Motor neuron (in vitro differentiated cells): ENCODE measurements around the gene PDE3A. TPM values are rescaled to one million over a fixed set of nuclear protein-coding genes. Genes with fewer than 3 reads are reported as not detected.

ENCODE experiments used
- ATAC-seq, 8 experiments: fragments of 200-7000 bp; cut with Tn5 transposase; replicated peaks in 6 of 8; 2 replicates each; pipeline ENCODE4 v1.8.0; 2021; ENCODE audit warnings: mild to moderate bottlenecking in 8 of 8, moderate library complexity in 8 of 8
- H3K27ac ChIP-seq, 2 donors: fragments of 250-450 bp; sonication (Bioruptor Pico); 2 replicates each; pipeline ENCODE4 v1.9.0; 2021; ENCODE audit warnings: antibody characterized with exemption in 2 of 2, mild to moderate bottlenecking in 2 of 2, moderate library complexity in 1 of 2
- H3K4me1 ChIP-seq, 2 donors: fragments of 250-450 bp; sonication (Bioruptor Pico); replicated peaks in 1 of 2; 2 replicates each; pipeline ENCODE4 v1.6.1; 2021; ENCODE audit warnings: antibody characterized with exemption in 2 of 2, mild to moderate bottlenecking in 2 of 2, moderate library complexity in 1 of 2
- H3K4me3 ChIP-seq, 5 donors: fragments of 250-450 bp; sonication (Bioruptor Pico); 2 replicates each; pipeline ENCODE4 v1.9.0; 2021; ENCODE audit warnings: antibody characterized with exemption in 5 of 5, mild to moderate bottlenecking in 5 of 5, moderate library complexity in 4 of 5
- whole genome bisulfite sequencing, 10 experiments: fragments of 450-650 bp; shearing (Covaris generic); methylation state at CpG; one replicate each; pipeline ENCODE4 v1.0.0; 2022; 5-methylcytosine and 5-hydroxymethylcytosine counted together
- in situ Hi-C, 9 experiments: fragments of 400-800 bp; cut with MboI; loops; one replicate each; pipeline ENCODE4 v1.15.0; 2021; ENCODE audit warnings: low sequenced_read_pairs in 9 of 9, low pct_unique_long_range_greater_than_20kb in 2 of 9; ENCODE audit not compliant: unreplicated experiment in 9 of 9
- total RNA-seq, 8 experiments: library from RNA; unstranded; fragments of 300-600 nt; gene quantifications; 2 replicates each; pipeline versions ENCODE4 v1.2.3 to v1.2.4, GENCODE V29; 2022

Gene PDE3A
- total RNA-seq, 8 experiments from 2014 or later = 0.41 to 18.7 (median 5.6) TPM

- Histone ChIP-seq H3K27ac (no peak overlapping the region), H3K4me1 (no peaks in the 10 kb centered on the region), H3K4me3 (no peak overlapping the region)
- in situ Hi-C loops = no loop called here
- peak in 1 of 8 experiments; percentile 45 for ATAC-seq
- 7 to 93% (median 80%) methylated on average over 3 to 7 of the region's 7 CpGs for WGBS, 10 experiments
These were observed 328.0 kb downstream of the PDE3A start for GRCh38 chr12:20696181-20696905.

DNA sequence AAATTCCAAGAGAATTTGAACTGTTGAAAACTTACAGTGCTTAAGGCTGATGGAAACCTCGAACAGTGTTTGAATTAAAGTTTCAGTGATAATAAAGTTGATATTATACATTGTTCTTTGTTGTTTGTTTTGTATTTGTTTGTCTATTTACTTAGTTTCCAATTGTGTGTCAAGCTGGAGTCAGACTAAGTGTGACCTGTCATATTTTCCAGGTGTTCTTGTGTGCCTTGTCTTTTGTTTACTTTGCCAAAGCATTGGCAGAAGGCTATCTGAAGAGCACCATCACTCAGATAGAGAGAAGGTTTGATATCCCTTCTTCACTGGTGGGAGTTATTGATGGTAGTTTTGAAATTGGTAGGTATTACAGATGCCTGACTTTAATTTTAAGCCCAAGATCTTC, 332.8 kb downstream of the PDE3A start:
- Histone ChIP-seq H3K4me1 (no peaks in the 10 kb centered on the region), H3K4me3 (no peak overlapping the region), H3K27ac (no peak overlapping the region)
- ATAC-seq = no peak
- in situ Hi-C loops = no loop called here
- WGBS, 10 experiments = 0 to 100% (median 80%) methylated on average over 1 of the region's 1 CpG; no CpG with 5 or more reads in 3 of the 10 experiments

DNA sequence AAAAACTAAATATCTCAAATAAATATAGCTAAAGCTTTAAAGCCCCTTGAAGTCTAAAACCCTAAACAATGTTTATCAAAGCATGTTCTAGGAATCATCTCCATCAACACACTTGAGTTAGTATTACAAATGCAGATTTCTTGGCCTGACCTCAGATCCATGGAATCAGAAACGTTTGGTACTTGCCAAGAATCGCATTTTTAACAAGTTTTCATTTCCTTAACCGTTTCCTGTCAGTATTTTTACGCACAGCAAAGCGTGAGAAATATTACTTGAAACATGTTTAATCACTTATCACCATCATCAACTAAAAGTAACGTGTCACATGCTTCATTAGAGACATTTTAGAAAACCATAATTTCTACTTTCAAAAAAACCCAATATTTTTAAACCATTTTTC, 336.5 kb downstream of the PDE3A start:
- WGBS, 10 experiments = 0 to 76% (median 64%) methylated on average over 5 to 6 of the region's 6 CpGs
- Histone ChIP-seq H3K27ac (no peak overlapping the region), H3K4me1 (no peaks in the 10 kb centered on the region), H3K4me3 (no peak overlapping the region)
- no peak for ATAC-seq
- in situ Hi-C loops = no loop called here

DNA sequence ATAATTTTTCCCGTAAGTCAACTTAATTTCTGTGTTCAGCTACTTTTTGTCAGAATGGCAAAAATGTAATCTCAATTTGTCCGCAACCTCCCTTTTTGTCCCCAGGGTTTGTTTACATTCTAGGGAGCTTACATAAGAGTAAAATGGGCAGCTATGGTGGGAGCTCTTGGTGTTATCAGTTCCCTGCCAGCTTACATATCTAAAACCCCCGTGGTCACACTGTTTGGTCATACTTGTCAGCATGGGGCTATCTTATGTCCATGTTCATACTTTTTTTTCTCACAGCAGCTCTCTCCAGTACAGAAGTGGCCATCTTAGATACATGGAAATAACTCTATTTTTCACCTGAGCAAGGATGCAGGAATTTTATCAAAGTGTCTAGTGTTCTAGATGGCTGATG, 343.5 kb downstream of the PDE3A start:
- in situ Hi-C loops = no loop called here
- no peak overlapping the region for H3K27ac ChIP-seq

DNA sequence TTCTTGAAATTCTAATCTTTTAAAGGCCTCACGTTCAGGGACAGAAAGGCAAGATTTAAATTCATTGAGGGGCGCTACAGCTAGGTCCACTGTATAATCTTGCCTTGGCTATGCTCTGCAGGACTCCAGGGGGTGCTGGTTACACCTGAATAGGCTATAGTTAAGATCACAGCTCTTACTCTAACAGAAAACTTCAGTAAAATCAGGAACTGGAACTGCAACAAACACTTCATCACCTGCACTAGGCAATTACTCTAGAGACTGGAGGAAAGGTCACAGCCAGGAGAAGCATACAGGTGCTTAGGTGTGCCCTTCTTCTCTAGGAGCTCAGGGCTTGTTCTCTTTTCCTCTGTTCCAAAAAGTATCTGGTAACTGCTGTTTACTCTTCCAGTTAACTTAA, 347.7 kb downstream of the PDE3A start:
- Histone ChIP-seq H3K4me1 (no peaks in the 10 kb centered on the region), H3K4me3 (no peak overlapping the region), H3K27ac (no peak overlapping the region)
- no peak for ATAC-seq
- 0 to 83% (median 34%) methylated on average over 1 to 2 of the region's 2 CpGs; no CpG with 5 or more reads in 4 of the 10 experiments for WGBS, 10 experiments
- in situ Hi-C loops = no loop called here

More for the DNA sequence above, 343.5 kb downstream of the PDE3A start:
- H3K4me1 ChIP-seq = no peaks in the 10 kb centered on the region
- ATAC-seq = no peak
- WGBS, 10 experiments = 0 to 100% (median 86%) methylated on average over 1 to 3 of the region's 3 CpGs; no CpG with 5 or more reads in 1 of the 10 experiments
- no peak overlapping the region for H3K4me3 ChIP-seq

GRCh38 chr12:20716985-20717384, 348.6 kb downstream of the PDE3A start:
- 0 to 100% (median 68%) methylated on average over 1 of the region's 1 CpG; no CpG with 5 or more reads in 2 of the 10 experiments for WGBS, 10 experiments
- H3K4me1 ChIP-seq = no peaks in the 10 kb centered on the region
- H3K4me3 ChIP-seq = no peak overlapping the region
- H3K27ac ChIP-seq = no peak overlapping the region
- in situ Hi-C loops = no loop called here
- no peak for ATAC-seq

GRCh38 chr12:20718294-20718693, 350.0 kb downstream of the PDE3A start:
- H3K4me3 ChIP-seq = no peak overlapping the region
- no peak overlapping the region for H3K27ac ChIP-seq
- in situ Hi-C loops = no loop called here
- WGBS, 10 experiments = 6 to 96% (median 70%) methylated on average over 2 to 4 of the region's 4 CpGs; no CpG with 5 or more reads in 1 of the 10 experiments
- no peak for ATAC-seq
- no peaks in the 10 kb centered on the region for H3K4me1 ChIP-seq

- H3K4me3 ChIP-seq = no peak overlapping the region
- H3K27ac ChIP-seq = no peak overlapping the region
- H3K4me1 ChIP-seq = no peaks in the 10 kb centered on the region
- no peak for ATAC-seq
- 0 to 100% (median 66%) methylated on average over 1 of the region's 1 CpG; no CpG with 5 or more reads in 4 of the 10 experiments for WGBS, 10 experiments
- in situ Hi-C loops = no loop called here
These were observed 353.8 kb downstream of the PDE3A start for GRCh38 chr12:20722142-20722541.

DNA sequence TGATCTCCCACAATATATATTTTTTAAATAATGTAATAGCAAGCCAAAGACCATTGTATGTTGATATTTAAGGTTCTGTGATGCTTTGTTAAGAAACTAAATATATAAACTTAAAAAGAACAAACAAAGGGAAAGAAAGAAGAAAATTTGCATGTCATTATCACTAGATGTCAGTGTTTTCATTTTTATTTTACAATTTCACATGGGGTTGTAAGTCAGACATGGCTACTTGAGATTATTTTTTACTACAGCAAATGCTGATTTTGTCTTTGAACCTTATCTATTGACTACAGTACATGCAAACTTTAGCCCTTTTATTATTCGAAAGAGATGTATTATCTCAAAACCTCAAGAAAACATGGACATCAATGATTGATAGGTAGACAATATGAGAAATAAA, 362.9 kb downstream of the PDE3A start:
- in situ Hi-C loops = no loop called here

More for the DNA sequence above, 362.9 kb downstream of the PDE3A start:
- WGBS, 10 experiments = 0 to 100% (median 79%) methylated on average over 1 of the region's 1 CpG; no CpG with 5 or more reads in 1 of the 10 experiments
- H3K4me3 ChIP-seq = no peak overlapping the region
- H3K4me1 ChIP-seq = no peaks in the 10 kb centered on the region
- ATAC-seq = no peak
- H3K27ac ChIP-seq = no peak overlapping the region
